Mesothelial cell of epicardium (in vitro differentiated cells): ENCODE results near the gene CCDC102B. TPM values are rescaled to one million over a fixed set of nuclear protein-coding genes. Genes with fewer than 3 reads are reported as not detected.

Experiments
- DNase-seq, 2 experiments: peaks; one replicate each; pipeline ENCODE4 v3.0.0; 2021; ENCODE audit warnings: low spot score in 2 of 2; ENCODE audit not compliant: unreplicated experiment in 2 of 2
- H3K27ac Mint-ChIP-seq: 2 replicates; pipeline ENCODE4 v1.8.0; 2021; ENCODE audit warnings: mixed read lengths
- H3K27me3 Mint-ChIP-seq: 2 replicates; pipeline ENCODE4 v1.8.0; 2021; ENCODE audit warnings: low read depth, mixed read lengths
- H3K36me3 Mint-ChIP-seq: 2 replicates; pipeline ENCODE4 v1.8.0; 2021; ENCODE audit warnings: mixed read lengths
- H3K4me1 Mint-ChIP-seq: 2 replicates; pipeline ENCODE4 v1.8.0; 2021; ENCODE audit warnings: mixed read lengths
- H3K4me3 Mint-ChIP-seq: 2 replicates; pipeline ENCODE4 v1.8.0; 2021; ENCODE audit warnings: mild to moderate bottlenecking, moderate library complexity, mixed read lengths
- H3K9me3 Mint-ChIP-seq: 2 replicates; pipeline ENCODE4 v1.8.0; 2021; ENCODE audit warnings: mixed read lengths
- total RNA-seq: library from RNA; stranded (reverse); gene quantifications from 3 replicates; pipeline ENCODE4 v1.2.1, GENCODE V29; 2021
- TF ChIP-seq, protein P1 (sequence below): fragments of 200-600 bp; sonication (generic); IDR thresholded peaks from one replicate; pipeline ENCODE4 v1.5.0; 2021; ENCODE audit warnings: antibody characterized with exemption; ENCODE audit not compliant: unreplicated experiment

CCDC102B gene
- total RNA-seq, 1 donor from 2014 or later: 5.3 TPM

- no peaks in the 10 kb centered on the region for H3K27me3 Mint-ChIP-seq
- H3K27ac Mint-ChIP-seq: no peak overlapping the region
- no peak overlapping the region for H3K4me3 Mint-ChIP-seq
- H3K9me3 Mint-ChIP-seq: peaks cover 7% of the 10 kb centered on the region
- no peaks in the 10 kb centered on the region for H3K4me1 Mint-ChIP-seq
- TF ChIP-seq, protein P1, sequence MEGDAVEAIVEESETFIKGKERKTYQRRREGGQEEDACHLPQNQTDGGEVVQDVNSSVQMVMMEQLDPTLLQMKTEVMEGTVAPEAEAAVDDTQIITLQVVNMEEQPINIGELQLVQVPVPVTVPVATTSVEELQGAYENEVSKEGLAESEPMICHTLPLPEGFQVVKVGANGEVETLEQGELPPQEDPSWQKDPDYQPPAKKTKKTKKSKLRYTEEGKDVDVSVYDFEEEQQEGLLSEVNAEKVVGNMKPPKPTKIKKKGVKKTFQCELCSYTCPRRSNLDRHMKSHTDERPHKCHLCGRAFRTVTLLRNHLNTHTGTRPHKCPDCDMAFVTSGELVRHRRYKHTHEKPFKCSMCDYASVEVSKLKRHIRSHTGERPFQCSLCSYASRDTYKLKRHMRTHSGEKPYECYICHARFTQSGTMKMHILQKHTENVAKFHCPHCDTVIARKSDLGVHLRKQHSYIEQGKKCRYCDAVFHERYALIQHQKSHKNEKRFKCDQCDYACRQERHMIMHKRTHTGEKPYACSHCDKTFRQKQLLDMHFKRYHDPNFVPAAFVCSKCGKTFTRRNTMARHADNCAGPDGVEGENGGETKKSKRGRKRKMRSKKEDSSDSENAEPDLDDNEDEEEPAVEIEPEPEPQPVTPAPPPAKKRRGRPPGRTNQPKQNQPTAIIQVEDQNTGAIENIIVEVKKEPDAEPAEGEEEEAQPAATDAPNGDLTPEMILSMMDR: no peak
- no peak for DNase-seq
- no peaks in the 10 kb centered on the region for H3K36me3 Mint-ChIP-seq
Observed at GRCh38 chr18:68956650-68957049, 158.8 kb downstream of the CCDC102B start.

- TF ChIP-seq, protein P1: no peak
- no peak overlapping the region for H3K27ac Mint-ChIP-seq
- H3K9me3 Mint-ChIP-seq: no peaks in the 10 kb centered on the region
Observed at GRCh38 chr18:68960355-68960754, 162.5 kb downstream of the CCDC102B start.

GRCh38 chr18:68962623-68963022 lies 164.7 kb downstream of the CCDC102B start:
- H3K27me3 Mint-ChIP-seq: no peaks in the 10 kb centered on the region
- no peak overlapping the region for H3K4me3 Mint-ChIP-seq
- H3K9me3 Mint-ChIP-seq: no peaks in the 10 kb centered on the region
- no peaks in the 10 kb centered on the region for H3K36me3 Mint-ChIP-seq
- TF ChIP-seq, protein P1: no peak
- no peak for DNase-seq
- no peaks in the 10 kb centered on the region for H3K4me1 Mint-ChIP-seq
- no peak overlapping the region for H3K27ac Mint-ChIP-seq

More at GRCh38 chr18:68960355-68960754, 162.5 kb downstream of the CCDC102B start:
- no peaks in the 10 kb centered on the region for H3K4me1 Mint-ChIP-seq
- DNase-seq: no peak
- H3K36me3 Mint-ChIP-seq: no peaks in the 10 kb centered on the region
- H3K27me3 Mint-ChIP-seq: no peaks in the 10 kb centered on the region
- no peak overlapping the region for H3K4me3 Mint-ChIP-seq

DNA sequence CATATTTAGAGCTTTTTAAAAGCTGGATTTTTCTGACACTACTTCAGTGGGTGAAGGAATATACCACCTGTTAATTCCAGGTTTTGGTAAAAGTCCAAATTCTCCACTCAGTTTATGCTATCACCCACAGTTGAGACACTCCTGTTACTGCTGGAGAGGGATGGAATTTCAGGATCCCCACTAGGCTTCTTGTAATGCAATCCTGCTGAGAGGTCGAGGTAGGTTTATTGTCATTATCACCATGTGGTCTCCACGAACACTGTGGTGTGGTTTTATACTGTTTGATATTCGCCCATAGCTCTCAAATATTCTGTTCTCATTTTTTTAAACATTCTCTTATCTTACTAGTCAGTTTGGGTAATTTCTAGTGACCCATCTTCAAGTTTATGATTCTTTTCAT lies 167.9 kb downstream of the CCDC102B start:
- Mint-ChIP-seq H3K9me3 (no peaks in the 10 kb centered on the region), H3K27me3 (no peaks in the 10 kb centered on the region), H3K4me3 (no peak overlapping the region), H3K27ac (no peak overlapping the region), H3K36me3 (no peaks in the 10 kb centered on the region), H3K4me1 (no peaks in the 10 kb centered on the region)
- no peak for DNase-seq
- TF ChIP-seq, protein P1: no peak

DNA sequence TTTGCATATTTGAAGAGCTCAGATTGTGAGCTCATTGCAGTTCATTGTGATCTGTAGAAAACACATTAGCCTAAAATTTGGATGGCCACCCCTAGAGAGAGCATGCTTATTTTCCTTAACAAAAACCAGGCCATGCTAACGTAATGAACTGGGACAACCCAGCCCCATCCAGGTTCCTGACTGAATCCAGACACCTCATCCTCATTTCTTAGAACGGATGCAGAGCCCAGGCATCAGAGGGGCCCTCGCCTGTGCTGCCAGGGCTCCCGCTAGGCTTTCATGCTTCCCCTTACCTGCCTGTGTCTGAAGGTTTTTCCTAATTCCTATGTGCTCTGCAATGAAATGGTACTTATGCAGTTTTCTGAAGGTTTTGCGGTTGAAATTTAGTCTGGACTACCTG lies 171.1 kb downstream of the CCDC102B start:
- no peak for DNase-seq
- no peaks in the 10 kb centered on the region for H3K9me3 Mint-ChIP-seq
- no peak overlapping the region for H3K4me3 Mint-ChIP-seq
- H3K36me3 Mint-ChIP-seq: no peaks in the 10 kb centered on the region
- no peaks in the 10 kb centered on the region for H3K27me3 Mint-ChIP-seq
- TF ChIP-seq, protein P1: no peak
- no peaks in the 10 kb centered on the region for H3K4me1 Mint-ChIP-seq
- H3K27ac Mint-ChIP-seq: no peak overlapping the region

DNA sequence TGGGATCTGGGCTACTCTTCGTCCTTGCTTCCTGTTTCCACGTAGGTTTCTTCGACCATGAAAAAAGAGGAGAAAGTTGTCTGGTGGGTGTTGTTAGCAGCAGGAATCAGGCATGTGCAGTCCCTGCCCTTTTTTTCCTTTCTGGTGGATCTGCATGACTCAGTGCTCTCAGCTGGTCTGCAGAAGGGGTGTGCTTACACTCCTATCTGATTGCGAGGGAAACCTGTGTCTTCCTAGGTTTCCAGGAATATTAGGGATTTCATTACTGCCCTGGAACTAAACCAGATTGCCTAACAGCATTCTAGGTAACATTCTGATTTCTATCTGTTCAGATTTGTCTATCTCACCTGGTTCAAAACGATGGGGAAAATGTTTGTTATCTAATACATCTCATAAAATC lies 174.3 kb downstream of the CCDC102B start:
- Mint-ChIP-seq H3K4me3 (no peak overlapping the region), H3K4me1 (no peaks in the 10 kb centered on the region), H3K27ac (no peak overlapping the region), H3K36me3 (no peaks in the 10 kb centered on the region), H3K27me3 (no peaks in the 10 kb centered on the region), H3K9me3 (no peaks in the 10 kb centered on the region)
- no peak for DNase-seq
- TF ChIP-seq, protein P1: no peak
